D341Med (cell line): Measurements from ENCODE around the gene OR5D13.

Experiments
- DNase-seq: peaks from one replicate; pipeline ENCODE4 v3.0.0; 2012; ENCODE audit warnings: low spot score

Gene OR5D13

GRCh38 chr11:55773138-55773537, at the start of gene OR5D13:
Gene OR5D13, plus strand, starts transcription at chr11:55773438. Its CDS starts 0 bp downstream, at chr11:55773438.
- no peak for DNase-seq

- peak; percentile 12 for DNase-seq
These were observed 46.4 kb upstream of the OR5D13 start for GRCh38 chr11:55726715-55727324.

GRCh38 chr11:55732936-55733335, 40.3 kb upstream of the OR5D13 start:
- DNase-seq: no peak

GRCh38 chr11:55791606-55792005, 18.4 kb downstream of the OR5D13 start:
- DNase-seq: no peak

GRCh38 chr11:55793321-55793720, 20.1 kb downstream of the OR5D13 start:
- DNase-seq: no peak

GRCh38 chr11:55795256-55795655, 22.0 kb downstream of the OR5D13 start, which contains the start of gene OR5D14:
Gene OR5D14, plus strand, starts transcription at chr11:55795556. Its CDS starts 0 bp downstream, at chr11:55795556.
- no peak for DNase-seq

GRCh38 chr11:55806248-55806647, 33.0 kb downstream of the OR5D13 start:
- DNase-seq: no peak

- no peak for DNase-seq
These were observed 37.8 kb downstream of the OR5D13 start, which contains the start of gene OR5L1 for GRCh38 chr11:55811067-55811466. Gene OR5L1, plus strand, starts transcription at chr11:55811367. Its CDS starts 100 bp downstream, at chr11:55811467.

GRCh38 chr11:55819330-55819729, 46.1 kb downstream of the OR5D13 start, which contains the start of gene OR5D18:
Gene OR5D18, plus strand, starts transcription at chr11:55819630. Its CDS starts 0 bp downstream, at chr11:55819630.
- DNase-seq: no peak
